Stimulated activated CD4-positive, alpha-beta T cell treated with anti-CD3 and anti-CD28 coated beads, Interleukin-12 subunit alpha, Interleukin-12 subunit beta, amount 100 ng/mL, for 48 hours (primary cell): Measurements from ENCODE around the gene CALML5.

ENCODE experiments used
- DNase-seq, 3 donors: peaks; one replicate each; pipeline ENCODE4 v3.0.0-alpha.2; 2020; ENCODE audit warnings: low read depth in 2 of 3, low spot score in 1 of 3

Gene CALML5

GRCh38 chr10:5467634-5468255, 31.6 kb downstream of the CALML5 start:
- no peak for DNase-seq

GRCh38 chr10:5467207-5467535, 32.2 kb downstream of the CALML5 start:
- DNase-seq = no peak

- DNase-seq = no peak
Observed at GRCh38 chr10:5466451-5467206, 32.7 kb downstream of the CALML5 start.

- no peak for DNase-seq
Observed at GRCh38 chr10:5465976-5466450, 33.4 kb downstream of the CALML5 start.

GRCh38 chr10:5464546-5464945, 34.8 kb downstream of the CALML5 start:
- no peak for DNase-seq

- no peak for DNase-seq
Observed at GRCh38 chr10:5462841-5463293, 36.5 kb downstream of the CALML5 start.

- DNase-seq = no peak
Observed at GRCh38 chr10:5461914-5462840, 37.2 kb downstream of the CALML5 start.

- DNase-seq = no peak
Observed at GRCh38 chr10:5461203-5461588, 38.2 kb downstream of the CALML5 start.

- DNase-seq = no peak
Observed at GRCh38 chr10:5460468-5461202, 38.7 kb downstream of the CALML5 start.

GRCh38 chr10:5458949-5459747, 40.2 kb downstream of the CALML5 start:
- no peak for DNase-seq

- no peak for DNase-seq
Observed at GRCh38 chr10:5458425-5458824, 40.9 kb downstream of the CALML5 start.

GRCh38 chr10:5457741-5458140, 41.6 kb downstream of the CALML5 start:
- DNase-seq = no peak

- DNase-seq = no peak
Observed at GRCh38 chr10:5456563-5456962, 42.8 kb downstream of the CALML5 start.

GRCh38 chr10:5453749-5454489, 45.5 kb downstream of the CALML5 start:
- no peak for DNase-seq

- no peak for DNase-seq
Observed at GRCh38 chr10:5450605-5451384, 48.6 kb downstream of the CALML5 start.

- no peak for DNase-seq
Observed at GRCh38 chr10:5449823-5450222, 49.5 kb downstream of the CALML5 start.

- DNase-seq = no peak
Observed at GRCh38 chr10:5449227-5449626, 50.1 kb downstream of the CALML5 start.
